B cell (primary cell): ENCODE measurements around the gene WDR43. TPM values are rescaled to one million over a fixed set of nuclear protein-coding genes. Genes with fewer than 3 reads are reported as not detected.

ENCODE experiments used
- ATAC-seq: fragments of 200-7000 bp; cut with Tn5 transposase; one replicate; pipeline ENCODE4 v1.10.0; 2021; ENCODE audit warnings: low read depth, mild to moderate bottlenecking, moderate number of reproducible peaks, moderate library complexity
- CTCF ChIA-PET: fragments of 350-600 bp; sonication (Branson Sonifier 250); formaldehyde crosslinking; loops from one replicate; lab custom pipeline; 2021; ENCODE audit warnings: antibody characterized with exemption, inconsistent platforms; lab: Charles Lee
- POLR2A ChIA-PET: fragments of 350-600 bp; sonication (Branson Sonifier 250); formaldehyde crosslinking; loops from one replicate; lab custom pipeline; 2021; ENCODE audit warnings: antibody characterized with exemption; lab: Charles Lee
- DNase-seq: peaks from one replicate; pipeline ENCODE4 v3.0.0; 2013
- H2AFZ ChIP-seq: 2 replicates; pipeline ENCODE4 v1.6.1; 2012; ENCODE audit warnings: mild to moderate bottlenecking, low read depth, low read length; ENCODE audit not compliant: insufficient read depth, poor library complexity, severe bottlenecking
- H3K27ac ChIP-seq, 2 donors: 1 replicate in 1 of 2; 2 replicates in 1 of 2; pipeline ENCODE4 v1.5.1; 2012 to 2013; ENCODE audit warnings: low read length in 2 of 2, mild to moderate bottlenecking in 2 of 2, moderate library complexity in 1 of 2
- H3K27me3 ChIP-seq, 4 experiments: fragments of 200-600 bp in 1 of 4; sonication (generic) in 1 of 4; replicated peaks in 1 of 4; 1 replicate in 2 of 4; 2 replicates in 2 of 4; pipeline versions ENCODE4 v1.6.1 to v1.7.0; 2013 to 2016; ENCODE audit warnings: low read length in 3 of 4, mild to moderate bottlenecking in 2 of 4, mixed read lengths in 1 of 4, moderate library complexity in 1 of 4; ENCODE audit not compliant: insufficient read depth in 4 of 4, control insufficient read depth in 3 of 4; ENCODE audit errors: control extremely low read depth in 1 of 4
- H3K36me3 ChIP-seq, 2 experiments: replicated peaks in 1 of 2; 1 replicate in 1 of 2; 2 replicates in 1 of 2; pipeline versions ENCODE4 v1.6.1 to v1.7.1; 2013; ENCODE audit warnings: low read length in 1 of 2; ENCODE audit not compliant: insufficient read depth in 2 of 2, control insufficient read depth in 1 of 2; ENCODE audit errors: control extremely low read depth in 1 of 2, extremely low read depth in 1 of 2
- H3K4me1 ChIP-seq, 2 donors: fragments of 200-600 bp in 1 of 2; sonication (generic) in 1 of 2; 1 replicate in 1 of 2; 2 replicates in 1 of 2; pipeline versions ENCODE4 v1.5.1 to v1.6.1; 2013 to 2017; ENCODE audit warnings: low read length in 2 of 2; ENCODE audit not compliant: control insufficient read depth in 2 of 2, insufficient read depth in 2 of 2
- H3K4me2 ChIP-seq: replicated peaks from 2 replicates; pipeline ENCODE3; 2012; ENCODE audit warnings: mild to moderate bottlenecking, low read depth, low read length; ENCODE audit not compliant: poor library complexity, severe bottlenecking
- H3K4me3 ChIP-seq, 5 experiments: fragments of 200-600 bp in 1 of 5; sonication (generic) in 1 of 5; 1 replicate in 3 of 5; 2 replicates in 2 of 5; pipeline versions ENCODE4 v1.5.1 to v1.7.0; 2011 to 2016; ENCODE audit warnings: low read length in 4 of 5, mild to moderate bottlenecking in 4 of 5, low read depth in 2 of 5, control low read depth in 1 of 5, moderate library complexity in 1 of 5; ENCODE audit not compliant: insufficient read depth in 1 of 5; ENCODE audit errors: control extremely low read depth in 1 of 5, extremely low read depth in 1 of 5
- H3K79me2 ChIP-seq: fragments of 200-600 bp; sonication (generic); one replicate; pipeline ENCODE4 v1.6.0; 2016; ENCODE audit warnings: low read length; ENCODE audit not compliant: control insufficient read depth, insufficient read depth
- H3K9ac ChIP-seq: fragments of 200-600 bp; sonication (generic); 2 replicates; pipeline ENCODE4 v1.6.1; 2017; ENCODE audit warnings: mild to moderate bottlenecking, low read length, moderate library complexity
- H3K9me3 ChIP-seq, 3 donors: one replicate each; pipeline versions ENCODE4 v1.6.1 to v1.7.1; 2013; ENCODE audit warnings: low read length in 2 of 3; ENCODE audit not compliant: control insufficient read depth in 2 of 3, insufficient read depth in 1 of 3; ENCODE audit errors: control extremely low read depth in 1 of 3
- H4K20me1 ChIP-seq: 2 replicates; pipeline ENCODE4 v1.6.0; 2012; ENCODE audit warnings: mild to moderate bottlenecking, low read length; ENCODE audit not compliant: insufficient read depth, control insufficient read depth, poor library complexity, severe bottlenecking
- H3K27ac Mint-ChIP-seq: one replicate; pipeline ENCODE4 v1.8.0; 2021; ENCODE audit warnings: mixed read lengths
- H3K27me3 Mint-ChIP-seq: one replicate; pipeline ENCODE4 v1.8.0; 2021; ENCODE audit warnings: mixed read lengths
- H3K4me1 Mint-ChIP-seq: one replicate; pipeline ENCODE4 v1.8.0; 2021; ENCODE audit warnings: mixed read lengths
- H3K4me3 Mint-ChIP-seq: one replicate; pipeline ENCODE4 v1.8.0; 2021; ENCODE audit warnings: mixed read lengths
- H3K9me3 Mint-ChIP-seq: one replicate; pipeline ENCODE4 v1.8.0; 2022; ENCODE audit warnings: mixed read lengths; ENCODE audit not compliant: insufficient read depth
- EZH2 ChIP-seq: IDR thresholded peaks from 2 replicates; pipeline ENCODE4 v1.6.1; 2012; ENCODE audit warnings: borderline replicate concordance, low read depth, mild to moderate bottlenecking, moderate library complexity, low read length; ENCODE audit not compliant: insufficient read depth, poor library complexity, severe bottlenecking
- WGBS: methylation state at CpG from one replicate; pipeline ENCODE4 v1.1.5; 2013; ENCODE audit warnings: missing lambda C conversion rate; ENCODE audit not compliant: insufficient coverage; 5-methylcytosine and 5-hydroxymethylcytosine counted together
- intact Hi-C: fragments of 100-400 bp; cut with micrococcal nuclease; formaldehyde crosslinking; loops from one replicate; pipeline ENCODE4 v1.10.0; 2022
- polyA plus RNA-seq: library from polyadenylated mRNA; depleted of rRNA; stranded (reverse); fragments of >200 nt; gene quantifications from 2 replicates; pipeline ENCODE4 v1.2.3, GENCODE V29; 2012
- total RNA-seq, 2 donors: library from RNA; stranded (reverse); fragments of 120-200 nt in 1 of 2; gene quantifications; 1 replicate in 1 of 2; 2 replicates in 1 of 2; pipeline versions ENCODE4 v1.2.3 to v1.2.4, GENCODE V29; 2013 to 2022
- TF ChIP-seq, protein P1 (sequence below): fragments of 200-600 bp; IDR thresholded peaks from one replicate; pipeline ENCODE4 v1.8.0; 2022; ENCODE audit warnings: antibody characterized with exemption, mild to moderate bottlenecking

Gene WDR43
- total and polyA plus RNA-seq, 2 donors (not counting 1 experiment from before 2014, with no cell fraction given): 22.5 to 51.0 TPM

DNA sequence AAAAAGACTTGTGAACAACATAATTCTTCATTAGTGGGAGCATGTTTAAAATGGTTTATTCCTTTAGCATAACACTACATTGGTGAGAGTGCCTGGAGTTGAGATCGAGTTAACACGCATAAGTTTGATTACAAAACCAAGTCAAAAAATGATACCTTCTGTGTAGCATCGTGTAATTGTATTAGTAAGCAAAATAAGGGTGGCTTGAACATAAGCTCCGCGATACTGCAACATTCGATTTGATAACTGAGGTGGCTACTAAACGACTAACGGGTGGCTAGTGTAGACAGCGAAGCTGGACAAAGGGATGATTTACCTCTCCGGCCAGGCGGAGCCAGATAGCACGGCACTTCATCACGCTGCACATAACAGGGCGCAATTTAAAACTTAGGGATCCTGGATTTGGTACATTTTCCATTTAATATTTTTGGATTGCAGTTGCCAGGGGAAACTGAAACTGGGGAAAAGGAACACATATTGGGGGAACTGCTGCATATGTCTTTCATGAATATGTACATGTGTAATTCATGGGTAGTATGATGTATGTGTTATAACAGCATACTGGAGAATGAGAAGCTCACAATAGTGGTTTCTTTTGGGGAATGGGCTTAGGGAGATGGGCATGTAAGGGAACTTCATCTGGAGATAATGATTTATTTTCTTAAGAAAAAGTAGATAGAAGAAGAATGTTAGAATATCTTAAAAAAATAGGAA is 50.2 kb downstream of the WDR43 start:
- Histone ChIP-seq H3K36me3 (peaks cover 4 to 70% of the 10 kb centered on the region in 2 experiments), H3K79me2 (no peaks in the 10 kb centered on the region), H3K9me3 (peaks cover 0 to 2% (median 0%) of the 10 kb centered on the region in 3 donors), H3K9ac (no peak overlapping the region), H3K4me3 (no peak overlapping the region), H3K27me3 (no peaks in the 10 kb centered on the region), H3K4me2 (no peak overlapping the region), H2AFZ (no peak overlapping the region), H3K4me1 (no peaks in the 10 kb centered on the region), H4K20me1 (no peaks in the 10 kb centered on the region), H3K27ac (no peak overlapping the region)
- H3K4me3 Mint-ChIP-seq: no peak overlapping the region
- no peaks in the 10 kb centered on the region for H3K4me1 Mint-ChIP-seq
- no peak overlapping the region for H3K27ac Mint-ChIP-seq
- ATAC-seq (no peak), DNase-seq (no peak)
- intact Hi-C loops: no loop called here
- TF ChIP-seq, protein P1, sequence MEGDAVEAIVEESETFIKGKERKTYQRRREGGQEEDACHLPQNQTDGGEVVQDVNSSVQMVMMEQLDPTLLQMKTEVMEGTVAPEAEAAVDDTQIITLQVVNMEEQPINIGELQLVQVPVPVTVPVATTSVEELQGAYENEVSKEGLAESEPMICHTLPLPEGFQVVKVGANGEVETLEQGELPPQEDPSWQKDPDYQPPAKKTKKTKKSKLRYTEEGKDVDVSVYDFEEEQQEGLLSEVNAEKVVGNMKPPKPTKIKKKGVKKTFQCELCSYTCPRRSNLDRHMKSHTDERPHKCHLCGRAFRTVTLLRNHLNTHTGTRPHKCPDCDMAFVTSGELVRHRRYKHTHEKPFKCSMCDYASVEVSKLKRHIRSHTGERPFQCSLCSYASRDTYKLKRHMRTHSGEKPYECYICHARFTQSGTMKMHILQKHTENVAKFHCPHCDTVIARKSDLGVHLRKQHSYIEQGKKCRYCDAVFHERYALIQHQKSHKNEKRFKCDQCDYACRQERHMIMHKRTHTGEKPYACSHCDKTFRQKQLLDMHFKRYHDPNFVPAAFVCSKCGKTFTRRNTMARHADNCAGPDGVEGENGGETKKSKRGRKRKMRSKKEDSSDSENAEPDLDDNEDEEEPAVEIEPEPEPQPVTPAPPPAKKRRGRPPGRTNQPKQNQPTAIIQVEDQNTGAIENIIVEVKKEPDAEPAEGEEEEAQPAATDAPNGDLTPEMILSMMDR: no peak
- TF ChIP-seq EZH2: no peak
- H3K27me3 Mint-ChIP-seq: no peaks in the 10 kb centered on the region
- CTCF ChIA-PET: interaction anchor here (1.0 kb wide), 1 partner anchor 251 kb away, joined by 3 read pairs; no protein-coding TSS in a partner anchor
- H3K9me3 Mint-ChIP-seq: no peaks in the 10 kb centered on the region
- WGBS: over 99% methylated on average over 12 of the region's 14 CpGs
- POLR2A ChIA-PET: no interaction called here

GRCh38 chr2:28948160-28948559 is 53.7 kb downstream of the WDR43 start:
- 100% methylated on average over 1 of the region's 2 CpGs for WGBS
- no peak overlapping the region for H3K9ac ChIP-seq
- CTCF ChIA-PET: interaction anchor here (0.8 to 1.3 kb wide), 2 partner anchors 67 to 248 kb away, joined by 3 to 4 read pairs; no protein-coding TSS in a partner anchor

More at GRCh38 chr2:28948160-28948559, 53.7 kb downstream of the WDR43 start:
- Histone ChIP-seq H3K4me3 (no peak overlapping the region), H2AFZ (no peak overlapping the region), H3K9me3 (peaks cover 0 to 6% (median 0%) of the 10 kb centered on the region in 3 donors), H3K27me3 (no peaks in the 10 kb centered on the region), H3K36me3 (peaks cover 4 to 46% of the 10 kb centered on the region in 2 experiments), H3K4me1 (no peaks in the 10 kb centered on the region), H4K20me1 (no peaks in the 10 kb centered on the region), H3K79me2 (no peaks in the 10 kb centered on the region), H3K27ac (no peak overlapping the region), H3K4me2 (no peak overlapping the region)
- POLR2A ChIA-PET: no interaction called here
- TF ChIP-seq EZH2: no peak
- TF ChIP-seq, protein P1: no peak
- DNase-seq (no peak), ATAC-seq (no peak)
- H3K4me3 Mint-ChIP-seq: no peak overlapping the region
- intact Hi-C loops: no loop called here
- H3K27me3 Mint-ChIP-seq: no peaks in the 10 kb centered on the region
- H3K27ac Mint-ChIP-seq: no peak overlapping the region
- H3K9me3 Mint-ChIP-seq: no peaks in the 10 kb centered on the region
- H3K4me1 Mint-ChIP-seq: peaks cover 4% of the 10 kb centered on the region
